Measurements from ENCODE around the gene DNAH6.

DNAH6 gene

DNA sequence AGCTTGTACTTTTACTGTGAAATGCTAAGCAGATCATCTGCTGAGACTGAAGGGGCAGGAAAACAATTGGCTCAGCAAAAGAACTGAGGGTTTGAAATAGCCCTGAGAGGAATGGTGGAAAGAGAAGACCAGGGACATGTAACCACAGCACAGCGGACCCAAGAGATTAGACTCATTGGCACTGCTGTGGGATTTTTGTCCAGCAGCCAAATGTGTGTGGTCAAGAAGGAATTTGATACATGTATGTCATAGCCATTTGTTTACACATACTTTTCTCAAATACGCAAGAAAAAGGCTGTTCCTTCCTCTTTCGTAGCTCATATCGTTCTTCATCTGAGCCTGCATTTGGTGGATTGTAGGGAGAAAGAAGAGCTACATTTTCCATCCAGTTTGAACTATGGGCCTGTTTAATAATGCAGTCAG lies 290.8 kb downstream of the DNAH6 start:
- no peak for DNase-seq

DNA sequence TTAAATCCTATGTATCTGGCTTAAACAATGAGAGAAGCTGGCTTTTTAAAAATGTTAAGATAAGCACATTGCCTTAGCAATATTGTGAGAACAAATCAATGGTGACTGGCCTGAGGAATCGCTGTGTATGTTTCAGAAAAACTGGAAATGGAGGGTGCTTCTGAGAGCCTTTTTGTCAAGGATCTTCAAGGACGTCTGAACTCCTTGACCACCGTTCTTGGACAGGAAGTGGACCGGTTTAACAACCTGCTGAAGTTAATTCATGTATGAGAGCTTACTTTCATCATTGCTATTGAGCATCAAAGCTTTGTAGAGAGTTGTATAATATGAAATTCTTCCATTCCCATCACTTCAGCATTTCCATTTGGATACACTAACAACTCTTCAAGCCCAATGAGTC lies 292.0 kb downstream of the DNAH6 start:
- no peak for DNase-seq

GRCh38 chr2:84811839-84812431 lies 295.6 kb downstream of the DNAH6 start:
- DNase-seq = no peak

GRCh38 chr2:84815146-84815545 lies 298.8 kb downstream of the DNAH6 start:
- DNase-seq = no peak

DNA sequence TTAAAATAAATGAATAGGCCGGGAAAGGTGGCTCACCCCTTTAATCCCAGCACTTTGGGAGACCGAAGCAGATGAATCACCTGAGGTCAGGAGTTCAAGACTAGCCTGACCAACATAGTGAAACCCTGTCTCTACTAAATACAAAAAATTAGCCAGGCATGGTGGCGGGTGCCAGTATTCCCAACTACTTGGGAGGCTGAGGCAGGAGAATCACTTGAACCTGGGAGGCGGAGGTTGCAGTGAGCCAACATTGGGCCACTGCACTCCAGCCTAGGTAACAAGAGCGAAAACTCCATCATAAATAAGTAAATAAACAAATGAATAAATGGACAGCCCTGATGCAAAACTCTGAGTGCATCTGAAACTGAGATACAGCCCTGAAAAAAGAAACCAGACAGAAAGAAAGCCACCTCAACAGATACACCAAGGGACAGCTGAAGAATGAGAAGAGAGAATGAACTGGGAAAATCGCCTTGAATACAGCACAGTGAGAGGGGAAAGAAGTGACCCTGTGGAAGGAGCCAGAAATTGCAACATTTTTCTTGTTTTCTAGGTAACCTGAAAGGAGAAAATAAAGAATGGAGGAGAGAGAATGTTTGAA lies 300.2 kb downstream of the DNAH6 start:
- no peak for DNase-seq

GRCh38 chr2:84817239-84817655 lies 300.9 kb downstream of the DNAH6 start:
- DNase-seq = no peak

DNA sequence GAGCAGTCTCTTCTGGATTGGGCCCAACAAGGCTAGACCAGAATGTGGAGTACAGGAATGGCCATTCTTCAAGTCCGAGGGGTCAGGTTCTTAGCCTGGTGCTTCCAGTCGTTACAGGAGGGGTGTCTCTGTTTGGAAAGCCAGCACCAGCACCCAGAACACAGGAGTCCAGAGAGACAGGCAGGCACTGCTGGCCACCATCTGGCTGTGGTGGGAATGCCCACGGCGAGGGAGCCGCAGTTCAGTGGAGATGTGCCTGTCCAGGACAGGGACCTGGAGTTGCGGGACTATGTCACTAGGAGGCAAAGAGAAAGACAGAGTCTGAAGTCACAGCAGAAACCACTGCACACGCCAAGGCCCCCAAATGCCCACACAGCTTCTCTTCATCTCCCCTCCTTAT lies 305.5 kb downstream of the DNAH6 start:
- DNase-seq = no peak

DNA sequence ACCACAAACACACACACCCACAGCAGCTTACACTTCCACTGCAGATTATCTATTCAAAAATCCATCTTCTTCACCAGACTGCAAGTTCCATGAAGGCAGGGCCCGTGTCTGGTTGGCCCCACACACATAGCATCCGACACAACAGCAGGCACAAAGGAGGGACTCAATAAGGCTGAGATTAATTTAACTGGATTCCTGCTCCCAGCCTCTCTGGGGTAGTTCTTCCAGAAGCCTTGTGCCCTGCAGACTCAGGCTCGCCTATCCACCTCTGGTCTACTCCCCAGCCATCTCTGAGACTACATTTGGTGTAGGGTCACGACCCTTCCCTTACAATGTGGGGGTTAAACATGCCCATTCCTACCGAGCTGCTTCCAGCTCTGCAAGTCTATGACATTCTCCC lies 306.9 kb downstream of the DNAH6 start:
- DNase-seq = no peak

DNA sequence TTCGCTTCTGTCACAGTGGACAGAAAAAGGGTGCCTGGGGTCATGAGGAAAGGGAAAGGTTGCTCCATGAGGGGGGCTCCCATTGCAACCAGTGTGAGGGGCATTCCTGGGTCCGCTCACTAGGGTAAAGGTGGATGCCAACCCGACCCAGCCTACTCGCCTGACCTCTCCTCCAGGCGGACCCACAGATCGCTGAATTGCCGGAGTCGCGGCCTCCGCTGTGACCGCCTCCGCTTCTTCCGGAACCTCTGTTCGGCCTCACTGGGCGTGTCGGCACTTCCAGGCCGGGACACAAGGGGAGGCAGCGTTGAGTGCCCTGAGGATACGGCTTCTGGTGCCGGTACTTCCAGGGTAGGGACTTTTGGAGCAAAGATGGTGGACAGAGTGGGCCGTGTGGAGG lies 307.5 kb downstream of the DNAH6 start:
- no peak for DNase-seq

- DNase-seq = no peak
Measured at GRCh38 chr2:84827978-84828575, 311.8 kb downstream of the DNAH6 start.

DNA sequence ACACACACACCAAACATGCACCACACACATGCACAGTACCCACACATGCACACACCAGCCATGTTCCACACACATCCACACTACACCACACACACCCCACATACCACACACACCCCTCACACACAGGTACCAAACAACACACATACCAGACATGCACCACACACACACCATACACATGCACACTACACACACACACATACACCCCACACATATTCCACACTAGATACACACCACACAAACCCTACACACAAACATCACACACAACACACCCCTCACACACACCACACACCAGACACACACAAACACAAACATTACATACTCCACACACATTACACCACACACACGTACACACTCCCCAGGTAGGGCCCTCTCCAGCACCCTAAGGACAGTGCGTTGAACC lies 313.4 kb downstream of the DNAH6 start:
- DNase-seq = no peak

DNA sequence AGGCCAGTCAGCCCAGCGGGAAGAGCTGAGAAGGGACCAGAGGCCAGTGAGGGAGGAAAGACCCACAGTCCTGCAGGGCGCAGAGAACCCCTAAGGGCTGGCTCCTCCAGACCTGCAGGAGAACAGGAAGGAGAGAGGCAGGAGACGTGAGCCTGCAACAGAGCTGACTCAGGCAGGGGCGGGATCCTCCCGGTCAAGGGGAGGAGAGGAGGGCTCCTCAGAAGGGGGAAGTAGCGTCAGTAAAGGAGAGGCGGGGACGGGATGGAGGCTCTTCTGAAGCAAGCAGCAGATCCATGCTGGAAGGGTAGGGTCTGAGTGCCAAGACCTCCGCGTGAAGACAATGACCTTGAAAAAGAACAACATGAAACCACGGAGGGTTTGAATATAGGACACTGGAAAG lies 313.8 kb downstream of the DNAH6 start:
- DNase-seq = no peak

GRCh38 chr2:84830758-84831500 lies 314.6 kb downstream of the DNAH6 start:
- no peak for DNase-seq

DNA sequence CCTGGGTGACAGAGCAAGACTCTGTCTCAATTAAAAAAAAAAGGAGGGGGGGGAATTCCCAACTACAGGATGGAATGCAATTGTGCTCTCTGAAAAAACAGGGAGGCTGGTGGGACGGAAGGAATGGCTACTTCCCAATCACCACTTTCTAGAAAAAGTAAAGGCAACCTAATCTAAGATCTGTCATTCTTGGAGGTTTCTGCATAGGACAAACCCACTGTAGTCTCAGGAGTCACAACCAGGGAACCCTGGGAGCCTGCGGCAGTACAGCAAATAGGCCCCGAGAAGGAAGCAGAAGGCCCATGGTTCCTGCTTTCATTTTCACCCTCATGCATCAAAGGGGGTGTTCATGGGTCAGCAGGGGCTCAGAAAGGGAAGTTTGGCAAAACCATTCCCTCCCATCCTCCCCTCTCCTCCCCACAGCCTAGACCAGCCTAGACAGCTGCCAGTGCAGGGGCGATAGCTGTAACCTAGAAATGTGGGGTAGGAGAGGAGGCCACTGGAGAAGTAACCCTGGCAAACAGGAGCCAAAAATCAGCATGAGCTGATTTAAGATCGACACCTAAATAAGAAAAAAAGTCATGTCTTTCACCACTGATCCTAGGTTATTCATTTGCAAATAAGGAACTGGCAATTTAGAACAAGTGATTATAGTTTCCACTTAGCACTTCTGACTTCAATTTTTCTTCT lies 316.6 kb downstream of the DNAH6 start:
- DNase-seq = no peak

DNA sequence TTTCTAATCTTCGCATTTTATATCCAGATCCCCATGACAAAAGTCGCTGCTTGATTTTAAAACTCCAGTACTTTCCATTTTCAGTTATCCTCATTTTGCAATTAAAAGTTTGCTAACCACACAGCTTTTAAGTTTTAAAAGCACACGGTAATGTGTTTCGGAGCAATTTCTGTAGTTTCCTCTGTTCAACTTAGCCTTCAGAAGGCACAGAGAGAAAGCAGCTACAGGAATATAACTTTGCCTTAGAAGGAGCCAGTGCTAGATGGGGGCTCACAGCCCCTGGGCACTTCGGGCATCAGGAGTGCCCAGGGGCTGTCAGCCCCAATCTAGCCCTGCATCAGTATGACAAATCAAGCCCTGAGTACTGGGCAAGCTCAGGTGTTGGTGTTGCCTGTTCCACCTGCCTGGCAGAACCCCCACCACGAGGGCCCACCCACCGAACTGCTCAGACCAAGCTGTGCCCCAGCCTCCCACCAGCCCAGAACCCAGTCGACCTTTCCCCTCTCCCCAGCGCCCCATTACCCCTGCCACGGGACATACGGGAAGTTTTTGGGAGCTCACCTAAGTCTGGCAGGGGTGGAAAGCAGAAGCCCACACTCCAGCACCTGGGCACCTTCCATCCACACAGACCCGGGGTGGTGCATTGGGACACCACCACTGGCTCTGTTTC lies 317.3 kb downstream of the DNAH6 start:
- no peak for DNase-seq

GRCh38 chr2:84836215-84836614 lies 319.9 kb downstream of the DNAH6 start:
- no peak for DNase-seq

- no peak for DNase-seq
Measured at GRCh38 chr2:84838434-84839145, 322.3 kb downstream of the DNAH6 start.

- no peak for DNase-seq
Measured at GRCh38 chr2:84839851-84840250, 323.6 kb downstream of the DNAH6 start.

- DNase-seq = no peak
Measured at GRCh38 chr2:84840306-84840705, 324.0 kb downstream of the DNAH6 start.

GRCh38 chr2:84841577-84841976 lies 325.3 kb downstream of the DNAH6 start:
- no peak for DNase-seq

DNA sequence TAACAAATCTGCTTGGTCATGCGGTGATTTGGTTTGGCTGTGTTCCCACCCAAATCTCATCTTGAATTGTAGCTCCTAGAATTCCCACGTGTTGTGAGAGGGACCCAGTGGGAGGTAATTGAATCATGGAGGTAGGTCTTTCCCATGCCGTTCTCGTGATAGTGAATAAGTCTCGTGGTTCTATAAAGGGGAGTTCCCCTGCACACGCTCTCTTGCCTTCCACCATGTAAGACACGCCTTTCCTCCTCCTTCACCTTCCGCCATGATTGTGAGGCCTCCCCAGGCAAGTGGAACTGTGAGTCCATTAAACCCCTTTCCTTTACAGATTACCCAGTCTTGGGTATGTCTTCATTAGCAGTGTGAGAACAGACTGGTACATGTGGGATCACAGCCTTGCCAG lies 327.8 kb downstream of the DNAH6 start:
- DNase-seq = no peak

DNA sequence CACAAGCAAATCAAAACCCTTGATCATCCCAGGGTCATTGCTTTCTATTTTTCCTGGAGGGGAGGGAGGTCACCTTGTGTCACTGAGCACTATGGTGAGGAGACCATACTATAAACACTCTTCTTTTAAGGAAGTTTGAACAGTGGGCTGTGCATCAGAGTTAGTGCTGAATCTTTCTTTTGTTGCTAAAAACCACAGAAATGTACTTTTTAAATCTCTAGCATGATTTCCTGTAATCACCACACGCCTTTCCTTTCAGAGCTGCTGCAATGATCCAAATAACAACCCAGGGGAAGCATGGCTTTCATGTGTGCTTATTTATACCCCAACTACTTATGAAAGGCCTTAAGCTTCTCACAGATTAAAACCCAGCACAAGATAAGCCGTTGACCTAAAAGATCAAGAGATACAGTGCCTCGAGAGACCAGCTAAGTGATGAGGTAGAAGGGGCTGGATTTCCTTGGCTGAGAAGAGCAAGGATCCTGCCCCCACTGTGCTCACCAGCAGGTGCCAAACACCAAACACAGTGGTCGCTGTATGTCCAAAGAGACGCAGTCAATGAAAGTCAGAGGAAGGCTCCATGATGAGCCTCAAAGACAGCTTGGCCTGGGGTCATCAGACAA lies 329.9 kb downstream of the DNAH6 start:
- DNase-seq = no peak
